GM21360 (cell line): Measurements from ENCODE around the gene SLC6A20.

Experiments
- ATAC-seq: cut with Tn5 transposase; IDR thresholded peaks from one replicate; pipeline ENCODE4 v1.9.1; 2021; ENCODE audit warnings: mild to moderate bottlenecking, moderate library complexity; ENCODE audit not compliant: unreplicated experiment

Gene SLC6A20

DNA sequence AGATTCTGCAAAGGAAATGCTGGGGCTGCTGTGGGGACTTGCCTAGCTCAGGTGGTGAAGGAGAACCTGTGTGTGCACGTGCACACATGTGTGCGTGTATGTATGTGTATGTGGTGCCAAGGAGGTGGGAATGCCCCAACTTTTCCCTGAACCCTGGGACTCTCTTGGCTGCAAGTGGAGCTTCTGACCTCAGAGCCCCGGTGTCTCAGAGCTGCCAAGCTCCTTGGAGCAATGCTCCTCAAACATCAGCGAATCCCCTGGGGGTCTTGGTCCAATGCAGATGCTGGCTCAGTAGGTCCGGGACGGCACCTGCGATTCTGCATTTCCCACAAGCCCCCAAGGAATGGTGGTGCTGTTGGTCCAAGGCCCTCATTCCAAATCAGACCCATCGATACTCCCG lies 5.8 kb upstream of the SLC6A20 start:
- no peak for ATAC-seq

DNA sequence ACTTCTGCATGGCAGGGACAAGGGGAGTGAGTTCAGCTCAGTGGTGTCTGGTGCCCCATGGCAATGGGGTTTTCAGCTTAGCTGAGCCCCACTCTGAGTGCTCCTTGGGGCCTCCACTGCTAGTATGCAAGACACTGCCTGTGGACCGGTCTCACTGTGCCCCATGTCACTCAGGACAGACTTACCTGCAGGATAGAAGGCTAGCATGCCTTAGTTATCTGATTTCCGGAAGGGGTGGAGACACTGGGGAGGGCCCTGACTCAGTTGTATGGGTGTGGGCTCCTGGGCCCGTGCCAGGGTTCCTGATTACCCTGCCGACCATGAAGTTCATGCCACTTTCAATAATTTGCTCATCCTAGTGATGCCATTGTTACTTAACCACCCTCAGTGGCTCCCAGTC lies 4.3 kb upstream of the SLC6A20 start:
- ATAC-seq: no peak

DNA sequence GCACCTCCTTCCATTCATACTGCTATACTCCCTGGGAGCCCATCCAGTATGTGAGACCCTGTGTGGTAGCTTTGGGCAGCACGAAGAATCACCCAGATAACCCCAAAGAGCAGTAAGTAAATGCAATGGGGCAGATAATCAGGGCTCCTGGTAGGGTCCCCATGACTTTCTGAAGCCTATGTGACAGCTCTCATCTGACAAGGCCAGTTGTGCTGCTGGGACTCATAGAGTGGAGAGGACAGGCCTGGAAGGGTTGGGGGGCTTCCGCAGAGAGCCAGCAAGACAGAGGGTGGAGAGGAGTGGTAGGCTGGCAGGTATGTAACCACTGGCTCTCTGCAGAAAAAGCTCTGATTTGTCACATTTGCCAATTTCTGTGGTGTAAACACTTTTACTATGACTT lies 3.2 kb upstream of the SLC6A20 start:
- ATAC-seq: no peak

GRCh38 chr3:45798034-45798433 lies 1.7 kb upstream of the SLC6A20 start:
- ATAC-seq: no peak

GRCh38 chr3:45796902-45797637 lies 734 bp upstream of the SLC6A20 start:
- ATAC-seq: no peak

DNA sequence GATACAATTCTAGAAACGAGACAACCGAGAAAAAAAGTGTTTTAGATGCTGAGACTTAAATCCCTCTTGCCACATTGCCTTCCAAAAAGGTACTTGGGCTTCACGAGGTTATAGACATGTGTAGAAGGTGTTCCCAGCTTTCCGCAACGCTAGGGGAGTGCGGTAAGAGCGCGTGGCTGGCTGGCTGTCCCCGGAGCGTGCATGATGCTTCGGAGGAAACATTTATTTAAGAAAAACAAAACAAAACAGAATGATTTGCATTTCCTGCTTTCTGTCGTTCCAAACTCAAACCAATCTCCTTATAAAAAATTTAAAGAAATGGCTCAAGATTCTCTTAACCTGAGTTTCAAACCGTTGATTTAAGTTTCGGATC lies 841 bp downstream of the SLC6A20 start:
- no peak for ATAC-seq

- no peak for ATAC-seq
Observed at GRCh38 chr3:45794660-45795059, 1.7 kb downstream of the SLC6A20 start.

DNA sequence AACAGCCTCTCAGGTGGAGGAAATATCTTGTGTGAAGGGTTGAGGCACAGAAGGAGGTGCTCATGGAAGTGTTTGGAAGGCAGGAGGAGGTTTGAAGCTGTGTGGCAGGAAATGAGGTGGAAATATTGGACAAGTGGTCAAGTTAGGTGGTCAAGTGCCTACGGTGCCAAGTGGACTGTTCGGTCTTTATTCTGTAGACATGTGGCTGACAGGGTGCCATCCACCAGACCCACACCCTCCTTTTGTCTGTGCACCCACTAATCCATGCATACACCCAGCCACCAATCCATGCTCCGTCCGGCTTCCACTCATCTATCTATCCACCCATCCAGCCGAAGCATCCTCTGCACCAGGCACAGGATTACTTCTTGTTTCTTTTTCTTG lies 2.2 kb downstream of the SLC6A20 start:
- ATAC-seq: no peak

GRCh38 chr3:45793482-45794176 lies 2.7 kb downstream of the SLC6A20 start:
- no peak for ATAC-seq

DNA sequence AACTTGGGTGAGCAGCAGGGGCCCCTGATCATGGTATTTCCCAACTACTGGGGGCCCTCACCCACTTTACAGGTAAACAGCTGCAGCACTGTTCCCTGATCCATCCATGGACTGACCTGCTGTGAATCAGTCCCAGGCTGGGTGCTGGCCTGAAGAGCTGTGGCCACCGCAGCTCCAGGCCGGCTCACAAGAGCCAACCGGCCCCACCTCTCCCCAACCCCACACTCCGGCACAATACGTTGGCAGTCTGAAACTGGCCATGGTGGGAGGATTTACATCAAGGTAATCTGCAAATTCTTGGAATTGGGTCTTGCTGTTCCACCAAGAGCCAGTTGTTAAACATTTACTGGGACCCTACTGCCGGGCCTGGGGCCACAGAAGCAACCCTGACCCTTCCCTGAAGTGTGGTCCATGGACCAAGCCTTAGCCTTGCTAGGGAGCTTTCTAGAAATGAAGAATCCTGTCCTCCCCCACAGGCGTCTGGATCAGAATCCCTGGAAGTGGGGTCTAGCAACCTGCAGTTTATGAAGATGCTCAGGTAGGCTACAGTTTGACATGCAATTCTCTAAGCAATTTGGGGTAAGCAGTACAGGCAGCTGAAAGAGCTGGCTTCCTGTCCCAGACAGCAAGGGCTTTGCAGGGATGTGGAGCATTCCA lies 3.7 kb downstream of the SLC6A20 start:
- no peak for ATAC-seq

GRCh38 chr3:45792036-45792435 lies 4.3 kb downstream of the SLC6A20 start:
- ATAC-seq: no peak

- no peak for ATAC-seq
Observed at GRCh38 chr3:45790596-45790995, 5.7 kb downstream of the SLC6A20 start.

- no peak for ATAC-seq
Observed at GRCh38 chr3:45789235-45789812, 7.0 kb downstream of the SLC6A20 start.

- ATAC-seq: no peak
Observed at GRCh38 chr3:45787551-45787950, 8.8 kb downstream of the SLC6A20 start.

- ATAC-seq: no peak
Observed at GRCh38 chr3:45786801-45787495, 9.4 kb downstream of the SLC6A20 start.

DNA sequence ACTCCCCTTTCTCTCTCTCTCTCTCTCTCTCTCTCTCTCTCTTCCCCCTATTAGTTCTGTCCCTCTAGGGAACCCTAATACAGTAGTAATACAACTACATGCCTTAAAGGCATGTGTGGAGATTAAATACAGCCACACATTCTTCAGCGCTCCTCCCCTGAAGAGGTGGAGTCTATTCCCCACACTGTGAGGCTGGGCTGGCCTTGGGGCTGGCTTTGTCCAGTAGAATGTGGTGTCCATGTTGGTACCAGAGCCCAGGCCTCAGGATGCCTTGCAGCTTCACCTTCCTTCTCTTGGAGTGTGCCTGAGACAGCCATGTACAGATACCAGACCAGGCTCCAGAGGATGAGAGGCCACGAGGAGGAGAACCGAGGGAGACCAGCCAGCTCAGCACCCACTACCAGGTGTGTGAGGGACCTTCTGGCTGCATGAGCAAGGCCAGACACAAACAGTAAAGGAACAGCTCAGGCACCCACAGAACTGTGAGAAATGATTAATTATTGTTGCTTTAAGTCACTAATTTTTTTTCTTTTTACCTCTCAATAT lies 10.7 kb downstream of the SLC6A20 start:
- no peak for ATAC-seq

DNA sequence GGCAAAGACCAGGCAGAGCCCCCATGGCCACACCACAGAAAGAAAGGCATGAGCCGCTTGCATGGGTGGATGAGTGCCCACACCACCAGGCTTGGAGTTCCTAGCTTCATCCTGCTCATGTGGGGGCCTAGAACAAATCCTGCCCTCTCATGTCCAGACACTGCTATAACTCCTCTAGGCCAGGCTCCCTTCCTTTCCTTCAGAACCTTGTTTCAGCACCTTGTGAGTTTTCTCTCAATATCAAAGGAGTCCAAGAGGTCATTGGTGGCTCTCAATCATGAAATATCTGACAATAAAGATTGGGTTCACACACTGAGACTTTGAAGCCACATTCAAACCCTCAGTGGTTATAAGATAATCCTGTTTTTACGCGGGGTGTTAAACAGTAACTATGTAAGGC lies 12.7 kb downstream of the SLC6A20 start:
- no peak for ATAC-seq

- ATAC-seq: no peak
Observed at GRCh38 chr3:45782381-45782780, 14.0 kb downstream of the SLC6A20 start.

GRCh38 chr3:45781841-45782240 lies 14.5 kb downstream of the SLC6A20 start:
- no peak for ATAC-seq

GRCh38 chr3:45781271-45781670 lies 15.1 kb downstream of the SLC6A20 start:
- no peak for ATAC-seq
